Myocyte (in vitro differentiated cells): Measurements from ENCODE around the gene HNF4A. TPM values are rescaled to one million over a fixed set of nuclear protein-coding genes. Genes with fewer than 3 reads are reported as not detected.
A peak's percentile ranks its signal among the peaks of the same experiment; 100 is the strongest.
"Not testable (repeated sequence)": the region's sequence is repeated elsewhere in the genome, so short reads cannot be mapped to it uniquely, and the experiment has no call there.

Experiments used
- DNase-seq: peaks from one replicate; pipeline ENCODE4 v3.0.0-alpha.2; 2012; ENCODE audit warnings: low read depth
- polyA plus RNA-seq: library from polyadenylated mRNA; unstranded; fragments of >200 nt; gene quantifications from one replicate; pipeline ENCODE4 v1.2.1, GENCODE V29; 2012; ENCODE audit warnings: missing spikeins
- total RNA-seq: library from RNA; depleted of rRNA; stranded (reverse); fragments of >200 nt; gene quantifications from 2 replicates; pipeline ENCODE4 v1.2.3, GENCODE V29; 2014

HNF4A gene
- not detected in 2 replicates for total RNA-seq
- polyA plus RNA-seq, result not detected

DNA sequence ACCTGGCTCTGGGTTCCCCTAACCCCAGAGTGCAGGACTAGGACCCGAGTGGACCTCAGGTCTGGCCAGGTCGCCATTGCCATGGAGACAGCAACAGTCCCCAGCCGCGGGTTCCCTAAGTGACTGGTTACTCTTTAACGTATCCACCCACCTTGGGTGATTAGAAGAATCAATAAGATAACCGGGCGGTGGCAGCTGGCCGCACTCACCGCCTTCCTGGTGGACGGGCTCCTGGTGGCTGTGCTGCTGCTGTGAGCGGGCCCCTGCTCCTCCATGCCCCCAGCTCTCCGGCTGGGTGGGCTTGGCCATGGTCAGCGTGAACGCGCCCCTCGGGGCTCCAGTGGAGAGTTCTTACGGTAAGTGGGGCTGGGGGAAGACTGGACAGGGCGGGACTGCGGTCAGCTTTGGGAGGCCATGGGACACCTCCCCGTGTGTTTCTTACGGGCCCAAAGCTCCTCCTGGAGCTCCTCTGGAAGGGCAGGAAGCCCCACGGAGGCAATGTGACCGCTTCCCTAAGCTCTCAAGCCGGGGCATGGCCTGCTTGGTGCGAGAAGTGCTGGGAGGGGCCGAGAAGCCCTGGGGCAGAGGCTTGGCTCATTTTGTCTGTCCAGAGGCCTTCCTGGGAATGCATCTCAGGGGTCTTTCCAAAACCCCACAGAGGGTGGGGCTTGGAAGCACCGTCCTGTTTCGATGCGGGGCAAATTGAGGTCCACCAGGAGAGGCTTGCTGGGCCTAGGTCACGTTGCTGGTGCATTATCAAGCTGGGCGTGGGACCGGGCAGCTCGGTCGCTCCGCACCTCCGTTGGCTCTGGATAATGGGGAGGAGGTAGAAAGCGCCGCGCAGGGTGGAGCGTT, at the start of gene HNF4A:
HNF4A (plus strand) TSS at position 202 of the 855 bp plus-strand sequence; CDS start at position 308, 106 bp downstream.
- no peak for DNase-seq

DNA sequence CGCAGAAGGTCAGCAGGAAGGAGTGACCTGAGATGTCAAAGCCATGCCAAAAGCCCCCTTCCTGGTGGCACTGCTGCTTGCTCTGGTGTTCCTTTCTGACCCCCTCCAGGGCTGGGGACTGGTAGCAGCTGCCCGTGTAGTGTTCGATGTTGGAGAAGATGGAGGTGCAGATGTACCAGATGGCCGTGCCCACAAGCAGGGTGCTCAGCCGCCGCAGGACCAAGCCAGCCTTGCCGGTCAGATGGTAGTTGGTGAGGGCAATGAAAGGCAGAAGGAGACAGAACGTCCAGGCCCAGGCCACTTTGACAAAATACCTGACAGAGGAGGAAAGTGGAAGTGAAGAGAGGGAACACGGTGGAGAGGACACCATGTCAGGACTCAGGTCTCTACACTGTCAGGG, 48.6 kb upstream of the HNF4A start:
- no peak for DNase-seq

DNA sequence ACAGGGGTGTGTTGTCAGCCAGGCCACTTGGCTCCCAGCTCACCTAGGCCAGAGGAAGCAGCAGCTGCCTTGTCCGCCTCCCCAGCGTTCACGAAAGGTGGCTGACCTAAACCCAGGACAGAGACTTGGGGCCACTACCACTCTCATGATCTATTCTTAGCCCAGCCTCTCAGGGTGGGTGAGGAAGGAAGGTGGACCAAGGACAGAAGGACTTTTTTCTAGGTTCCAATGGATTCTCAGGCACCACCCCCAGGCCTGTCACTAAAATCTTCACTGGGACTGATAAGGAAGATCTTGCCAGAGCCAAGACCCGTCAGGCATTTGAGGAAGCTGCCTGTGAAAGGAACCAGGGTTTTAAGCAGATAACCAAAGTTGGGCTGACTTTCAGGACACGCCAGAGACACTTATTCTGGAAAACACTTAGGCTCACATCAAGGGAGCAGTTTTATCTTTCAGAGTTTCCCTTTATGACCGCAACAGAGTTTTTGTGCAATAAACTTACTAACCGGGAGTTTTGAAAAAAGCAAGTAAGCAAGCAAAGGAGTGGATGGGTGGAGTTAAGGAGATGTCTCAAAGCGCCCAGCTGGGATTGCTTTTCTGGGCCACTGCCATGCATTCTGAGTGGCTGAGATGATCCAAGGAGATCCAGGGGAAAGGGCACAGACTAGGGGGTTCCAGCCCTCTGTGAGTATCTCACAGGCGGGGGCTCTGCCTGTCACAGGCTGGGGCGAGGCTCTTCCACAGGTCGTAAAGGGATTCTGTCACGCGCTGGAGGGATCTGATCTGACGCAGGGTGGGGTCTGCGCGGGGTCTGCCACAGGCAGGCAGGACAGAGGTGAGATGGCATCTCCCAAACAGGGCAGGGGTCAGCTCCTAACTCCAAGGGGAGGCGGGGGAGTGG, 45.5 kb upstream of the HNF4A start:
- peak; percentile 44 for DNase-seq

DNA sequence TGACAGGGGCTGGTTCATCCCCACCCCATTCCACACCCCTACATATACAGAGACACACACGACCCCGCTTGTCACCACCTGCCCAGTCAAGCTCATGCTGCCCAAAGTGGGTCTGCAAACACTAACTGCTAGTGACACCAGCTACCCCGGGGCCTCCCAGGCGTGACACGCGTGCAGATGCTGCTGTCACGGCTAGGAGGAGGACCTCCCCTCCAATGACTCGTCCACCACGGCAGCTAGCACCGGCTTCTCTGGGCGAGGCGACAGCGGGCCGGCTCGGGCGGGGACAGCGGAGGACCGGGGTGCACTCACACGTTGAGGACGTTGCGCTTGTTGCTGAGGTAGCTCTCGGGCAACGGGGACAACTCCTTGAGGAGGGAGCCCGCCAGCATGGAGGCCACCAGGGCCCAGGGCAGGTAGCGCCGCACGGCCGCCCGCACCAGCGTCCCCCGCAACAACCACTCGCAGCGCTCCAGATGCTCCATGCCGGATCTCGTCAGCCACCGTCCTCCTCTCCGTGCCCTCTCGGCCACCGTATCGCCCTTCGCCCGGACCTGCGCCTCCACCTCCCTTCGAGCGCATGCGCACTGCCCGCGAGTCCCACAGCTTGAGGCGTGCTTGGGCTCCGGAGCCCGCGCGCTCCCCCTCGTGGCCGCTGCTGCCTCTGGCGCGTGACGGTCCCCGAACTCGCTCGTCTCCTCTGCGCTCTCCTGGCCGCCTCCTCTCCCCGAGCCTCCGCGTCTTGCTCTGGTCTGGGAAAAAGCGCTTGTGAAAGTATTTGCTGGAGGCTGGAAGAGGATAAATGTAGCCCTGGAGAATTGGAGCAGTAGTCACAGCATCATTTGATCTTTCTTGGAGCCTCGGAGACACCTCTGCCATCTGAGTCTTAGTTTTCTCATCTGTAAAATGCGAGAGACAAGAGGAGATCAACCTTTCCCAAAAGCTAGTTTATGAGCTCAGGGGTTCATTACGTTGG, 44.5 kb upstream of the HNF4A start, which contains the start of gene FITM2:
FITM2 (minus strand) TSS at position 539 of the 976 bp plus-strand sequence; CDS start at position 485, 54 bp downstream.
- DNase-seq, result peak; percentile 99

DNA sequence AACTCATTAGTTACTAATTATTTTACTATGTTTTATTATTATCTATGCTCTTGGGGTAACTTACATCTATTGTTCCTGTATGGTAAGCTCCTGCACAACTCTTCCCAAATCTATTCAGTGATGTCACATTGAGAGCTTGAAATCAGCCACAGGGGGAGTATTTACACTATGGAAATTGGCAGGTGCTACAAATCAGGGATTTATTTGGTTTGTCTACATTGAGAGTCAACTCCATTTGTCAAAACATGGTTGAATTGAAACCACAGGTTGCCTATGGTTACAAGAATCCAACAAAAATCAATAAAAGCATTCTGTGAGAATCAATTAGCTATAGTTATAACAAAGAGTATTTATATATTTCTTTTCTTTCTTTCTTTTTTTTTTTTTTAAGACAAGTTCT, 40.6 kb upstream of the HNF4A start:
- DNase-seq, result no peak

DNA sequence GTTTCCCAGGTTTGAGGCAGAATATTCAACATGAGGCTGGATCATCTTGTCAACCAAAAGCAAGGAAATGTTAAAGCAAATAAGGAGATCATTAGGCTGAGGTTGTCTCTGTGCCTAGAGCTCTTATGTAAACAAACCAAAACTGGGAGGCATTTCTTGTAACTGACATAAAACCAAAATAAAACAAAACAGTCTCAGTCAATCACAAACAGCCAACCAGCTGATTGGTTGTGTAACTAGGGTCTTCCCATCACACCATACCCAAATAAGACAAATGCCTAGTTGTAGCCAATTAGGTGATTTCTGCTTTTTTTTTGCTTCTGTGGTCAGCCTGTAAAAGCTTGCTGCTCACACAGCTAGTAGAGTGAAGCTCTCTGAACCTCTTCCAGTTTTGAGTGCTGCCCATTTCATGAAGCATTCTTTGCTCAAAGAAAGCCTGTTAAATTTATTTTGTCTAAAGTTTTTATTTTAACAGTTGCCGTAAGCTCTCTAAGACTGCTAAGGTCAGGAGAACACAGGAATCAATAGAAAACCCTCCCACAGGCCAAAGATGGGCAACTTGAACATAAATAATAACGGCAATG, 35.6 kb upstream of the HNF4A start:
- no peak for DNase-seq

DNA sequence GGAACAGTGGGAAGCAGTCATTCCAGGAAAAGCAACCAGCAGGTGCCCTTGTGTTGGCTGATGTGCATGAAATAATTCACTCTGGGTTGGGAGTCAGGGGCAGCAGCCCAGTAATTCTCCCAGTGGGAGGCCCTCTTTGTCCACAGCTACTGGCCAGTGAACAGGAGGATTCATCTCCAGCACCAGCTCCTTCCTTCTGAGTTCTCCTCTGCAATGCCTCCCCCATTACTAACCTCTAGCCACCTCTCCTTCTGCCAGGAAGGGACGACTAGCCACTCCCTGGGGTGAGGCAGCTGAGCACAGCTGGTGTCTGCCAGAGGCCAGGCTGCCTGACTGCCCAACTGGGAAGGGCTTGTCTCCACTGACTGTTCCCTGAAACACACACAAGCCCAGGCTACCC, 31.2 kb upstream of the HNF4A start:
- DNase-seq, result peak; percentile 15

DNA sequence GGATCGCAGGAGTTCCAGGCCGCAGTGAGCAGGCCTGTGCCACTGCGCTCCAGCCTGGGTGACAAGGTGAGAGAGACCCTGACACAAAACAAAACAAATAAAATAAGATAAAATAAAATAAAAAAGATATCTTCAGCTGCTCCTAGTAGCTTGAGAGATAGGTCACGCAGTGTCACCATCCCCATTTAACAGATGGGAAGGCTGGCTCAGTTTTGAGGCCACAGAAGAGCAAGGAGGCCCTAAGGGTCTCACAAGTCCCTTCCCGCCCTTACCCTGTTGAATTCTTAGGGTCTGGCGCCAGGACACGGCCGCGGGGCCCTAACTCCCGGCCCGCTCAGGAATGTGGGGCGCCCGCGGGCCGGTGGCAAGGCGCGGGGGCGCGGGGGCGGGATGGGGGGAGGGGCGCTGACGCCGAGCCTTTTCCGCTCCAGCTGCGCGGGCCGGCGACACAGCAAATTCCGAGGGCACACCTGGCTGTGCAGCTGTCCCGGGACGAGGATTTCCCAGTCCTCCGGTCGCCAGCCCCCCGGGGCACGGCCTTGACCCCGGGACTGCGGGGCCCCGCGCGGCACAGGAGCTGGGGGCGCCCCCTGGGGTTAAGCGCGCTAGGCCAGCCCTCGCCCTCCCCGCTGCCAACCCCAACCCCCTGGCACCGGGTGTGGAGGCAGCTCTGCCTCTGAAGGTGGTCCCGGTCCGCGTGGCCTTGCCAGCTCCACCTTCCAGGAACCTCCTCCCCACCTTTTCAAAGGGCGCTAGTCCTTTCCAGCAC, 28.9 kb upstream of the HNF4A start:
- DNase-seq, result no peak

DNA sequence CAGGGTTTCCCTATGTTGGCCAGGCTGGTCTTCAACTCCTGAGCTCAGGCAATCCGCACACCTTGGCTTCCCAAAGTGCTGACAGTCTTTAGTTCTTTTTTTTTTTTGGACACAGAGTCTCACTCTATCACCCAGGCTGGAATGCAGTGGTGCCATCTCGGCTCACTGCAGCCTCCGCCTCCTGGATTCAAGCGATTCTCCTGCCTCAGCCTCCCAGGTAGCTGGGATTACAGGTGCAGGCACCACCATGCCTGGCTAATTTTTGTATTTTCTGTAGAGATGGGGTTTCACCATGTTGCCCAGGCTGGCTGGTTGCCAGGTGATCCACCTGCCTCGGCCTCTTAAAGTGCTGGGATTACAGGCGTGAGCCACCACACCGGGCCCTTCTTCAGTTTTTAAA, 27.8 kb upstream of the HNF4A start:
- not testable (repeated sequence) for DNase-seq

DNA sequence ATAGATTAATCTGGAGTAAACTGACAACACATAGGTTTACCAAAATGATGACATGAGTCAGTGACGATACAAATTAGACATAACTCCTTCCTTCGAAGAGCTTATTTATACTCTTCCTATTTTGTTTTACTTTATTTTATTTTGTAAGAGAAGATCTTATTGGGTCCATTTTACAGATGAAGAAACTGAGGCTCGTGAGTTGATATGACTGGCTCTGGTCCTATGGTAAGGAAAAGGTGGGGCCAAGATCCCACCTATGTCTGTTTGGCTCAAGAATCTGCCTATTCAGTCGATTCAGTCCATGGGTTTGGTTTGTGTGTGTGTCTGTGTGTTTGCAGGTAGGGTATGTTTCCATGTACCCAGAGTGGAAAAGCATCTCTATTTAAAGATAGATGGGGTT, 27.1 kb upstream of the HNF4A start:
- no peak for DNase-seq

DNA sequence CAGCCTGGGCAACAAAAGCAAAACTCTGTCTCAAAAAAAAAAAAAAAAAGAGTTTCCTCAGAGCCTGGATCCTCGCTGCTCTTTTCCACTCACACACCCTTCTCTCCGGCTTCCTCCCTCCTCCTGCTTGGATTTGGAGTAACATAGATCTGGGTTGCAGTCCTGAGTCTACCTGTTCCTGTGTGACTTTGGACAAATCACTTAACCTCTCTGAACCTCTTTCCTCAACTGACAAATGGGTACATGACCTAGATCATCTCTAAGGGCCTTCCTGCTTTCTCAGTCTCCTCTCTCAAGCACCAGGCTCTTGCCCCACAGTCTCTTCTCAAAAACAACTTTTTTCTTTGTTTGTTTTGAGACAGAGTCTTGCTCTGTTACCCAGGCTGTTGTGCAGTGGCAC, 24.3 kb upstream of the HNF4A start:
- DNase-seq, result no peak

DNA sequence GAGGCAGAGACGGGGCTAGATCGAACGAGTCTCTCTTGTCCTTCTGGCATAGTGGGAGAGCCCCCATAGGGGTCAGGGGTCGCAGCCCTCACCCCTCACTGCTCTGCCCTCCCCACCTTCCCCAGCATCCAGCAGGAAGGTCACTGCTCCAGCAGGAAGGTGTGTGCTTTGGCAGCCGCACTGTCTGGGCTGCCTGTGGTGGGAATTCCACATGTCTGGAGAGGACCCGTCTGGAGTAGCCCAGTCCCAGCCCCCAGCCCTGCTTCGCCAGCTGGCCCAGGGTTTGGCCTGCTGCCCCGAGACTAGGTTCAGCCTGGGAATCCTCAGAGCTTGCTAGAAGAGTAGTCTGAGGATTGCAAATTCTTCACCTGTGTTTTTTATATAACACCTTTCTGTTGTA, 21.2 kb upstream of the HNF4A start:
- peak; percentile 37 for DNase-seq

DNA sequence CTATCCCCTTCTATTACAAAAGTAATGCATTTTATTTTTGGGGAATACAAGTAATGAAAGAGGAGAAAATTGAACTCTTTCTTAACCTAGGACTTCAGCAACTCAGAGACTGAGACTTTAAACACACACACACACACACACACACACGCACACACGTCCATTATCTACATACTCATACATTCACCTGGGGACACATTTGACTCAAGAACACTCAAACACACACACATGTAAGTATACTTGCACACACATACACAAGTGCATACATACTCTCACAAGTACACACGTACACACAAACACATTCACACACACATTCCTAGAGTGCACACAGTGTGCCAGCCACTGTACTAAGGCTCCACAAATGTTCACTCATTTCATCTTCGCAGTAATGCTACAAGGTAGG, 20.8 kb upstream of the HNF4A start:
- no peak for DNase-seq

DNA sequence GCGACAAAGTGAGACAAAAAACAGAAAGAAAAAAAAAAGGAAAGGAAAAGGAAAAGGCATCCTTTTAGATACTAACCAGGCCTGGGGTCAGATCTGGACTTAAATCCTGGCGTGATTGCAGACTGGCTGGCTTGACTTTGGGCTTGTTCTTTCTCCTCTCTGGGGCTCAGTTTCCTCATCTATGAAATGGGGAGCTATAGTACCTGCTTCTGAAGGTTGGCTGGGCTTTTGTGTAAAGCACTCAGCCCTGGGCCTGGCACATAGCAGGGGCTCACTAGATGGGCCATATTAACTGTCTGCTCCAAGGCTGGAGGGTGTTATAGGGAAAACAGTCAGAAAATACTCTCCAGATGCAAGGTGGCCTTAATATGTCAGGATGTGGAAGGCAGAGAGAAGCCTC, 19.8 kb upstream of the HNF4A start:
- DNase-seq, result no peak

DNA sequence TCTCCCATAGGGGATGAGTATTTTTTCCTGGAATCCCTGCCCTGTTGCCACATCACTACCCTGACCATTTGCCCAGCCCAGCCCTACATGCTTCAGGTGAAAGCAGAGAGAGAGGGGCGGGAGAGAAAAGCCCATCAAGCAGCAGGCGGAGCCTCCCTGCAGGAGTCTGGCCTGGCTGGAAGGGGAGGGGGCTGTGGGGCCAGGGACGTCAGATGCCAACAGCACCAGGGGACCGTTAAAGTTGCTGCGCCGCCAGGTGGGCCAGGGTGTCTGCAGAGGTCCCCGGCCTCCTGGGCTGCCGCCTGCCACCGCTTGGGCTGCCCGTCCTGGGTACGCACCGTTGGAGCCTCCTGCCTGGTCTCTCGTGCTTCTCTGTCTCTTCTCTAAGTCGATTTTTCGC, 19.4 kb upstream of the HNF4A start:
- no peak for DNase-seq

DNA sequence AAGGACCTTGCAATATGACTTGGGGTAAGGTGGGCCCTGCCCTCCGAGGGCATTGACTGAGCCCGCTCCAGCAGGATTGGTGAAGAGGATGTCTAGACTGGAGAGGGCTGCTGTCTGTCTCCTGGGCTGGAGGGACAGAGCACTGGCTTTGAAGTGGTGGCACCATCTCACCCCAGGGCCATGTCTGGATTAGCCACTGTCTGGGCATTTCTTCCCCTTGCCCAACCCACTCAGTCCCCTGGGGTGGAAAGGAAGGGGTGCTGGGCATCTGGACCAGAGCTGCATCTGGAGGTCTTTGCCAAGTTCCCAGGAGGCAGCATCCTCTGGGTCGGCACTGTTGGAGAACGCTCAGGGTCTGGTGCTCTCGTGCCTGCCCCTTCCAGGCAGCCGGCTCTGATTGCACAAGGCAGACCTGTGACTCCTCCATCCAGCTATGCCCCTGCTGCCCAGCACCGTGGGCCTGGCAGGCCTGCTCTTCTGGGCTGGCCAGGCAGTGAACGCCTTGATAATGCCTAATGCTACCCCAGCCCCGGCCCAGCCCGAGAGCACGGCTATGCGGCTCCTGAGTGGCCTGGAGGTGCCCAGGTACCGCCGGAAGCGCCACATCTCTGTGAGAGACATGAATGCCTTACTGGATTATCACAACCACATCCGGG, 18.6 kb upstream of the HNF4A start, which contains the start of gene R3HDML:
R3HDML (plus strand) TSS at position 319 of the 656 bp plus-strand sequence; CDS start at position 434, 115 bp downstream.
- DNase-seq, result no peak

DNA sequence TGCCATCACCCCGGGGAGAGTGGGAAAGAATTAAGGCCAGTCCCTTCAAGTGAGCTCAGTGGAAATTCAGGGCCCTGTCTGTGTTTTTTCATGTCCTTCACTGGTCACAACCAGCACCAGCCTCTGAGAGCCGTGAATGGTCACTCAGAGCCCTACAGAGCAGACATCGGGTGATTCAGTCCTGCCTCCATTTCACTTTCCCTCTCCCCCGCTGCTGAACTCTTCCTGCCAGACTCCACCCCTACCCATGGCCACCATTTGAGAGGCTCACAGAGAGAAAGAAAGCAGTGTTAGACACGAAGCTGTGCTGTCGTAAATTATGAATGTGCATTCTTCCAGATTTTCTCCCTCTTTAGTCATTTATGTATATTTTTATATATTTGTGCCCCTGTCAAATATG, 13.3 kb upstream of the HNF4A start:
- DNase-seq, result peak; percentile 6

DNA sequence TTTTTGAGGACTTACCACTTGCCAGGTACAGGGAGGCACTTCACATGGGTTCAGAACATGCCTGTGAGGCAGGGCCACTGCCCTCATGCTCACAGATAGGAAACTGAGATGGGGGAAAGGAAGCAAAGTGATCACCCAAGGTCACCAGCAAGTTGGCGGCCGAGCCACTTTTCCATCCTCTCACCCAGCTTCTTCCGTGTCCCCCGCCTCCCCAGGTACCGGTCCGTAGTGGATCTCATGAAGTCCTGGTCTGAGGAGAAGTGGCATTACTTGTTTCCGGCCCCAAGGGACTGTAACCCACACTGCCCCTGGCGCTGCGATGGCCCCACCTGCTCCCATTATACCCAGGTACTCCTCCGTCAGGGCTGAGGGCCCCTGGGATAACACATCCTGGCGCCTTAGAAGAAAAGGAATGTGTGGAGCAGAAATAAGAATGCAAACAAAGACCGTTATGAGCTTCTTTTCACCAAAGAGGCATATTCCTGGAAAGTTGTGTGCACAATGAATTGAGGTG, 12.3 kb upstream of the HNF4A start:
- DNase-seq, result no peak

DNA sequence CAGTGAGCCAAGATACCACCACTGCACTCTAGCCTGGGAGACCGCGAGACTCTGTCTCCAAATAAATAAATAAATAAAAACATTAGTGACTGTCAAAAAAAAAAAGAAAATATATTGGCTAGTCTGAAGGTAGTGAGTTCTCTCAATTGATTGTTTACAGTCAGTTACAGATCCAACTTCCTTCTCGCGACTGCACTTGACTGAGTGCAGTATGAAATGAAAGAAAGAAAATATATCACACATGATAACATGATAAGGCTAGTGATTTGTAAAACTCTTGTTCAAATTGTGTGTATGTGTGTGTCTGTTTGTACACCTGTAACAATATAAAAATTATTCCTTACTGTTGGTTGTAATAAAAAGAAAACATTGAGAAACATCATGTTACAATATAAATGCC, 10.8 kb upstream of the HNF4A start:
- no peak for DNase-seq
